Measurements from ENCODE around the gene ZSWIM6. TPM values are rescaled to one million over a fixed set of nuclear protein-coding genes. Genes with fewer than 3 reads are reported as not detected.

The ZSWIM6 gene
- total RNA-seq, 4 donors from 2014 or later, result 13.3 to 19.4 (median 16.0) TPM

DNA sequence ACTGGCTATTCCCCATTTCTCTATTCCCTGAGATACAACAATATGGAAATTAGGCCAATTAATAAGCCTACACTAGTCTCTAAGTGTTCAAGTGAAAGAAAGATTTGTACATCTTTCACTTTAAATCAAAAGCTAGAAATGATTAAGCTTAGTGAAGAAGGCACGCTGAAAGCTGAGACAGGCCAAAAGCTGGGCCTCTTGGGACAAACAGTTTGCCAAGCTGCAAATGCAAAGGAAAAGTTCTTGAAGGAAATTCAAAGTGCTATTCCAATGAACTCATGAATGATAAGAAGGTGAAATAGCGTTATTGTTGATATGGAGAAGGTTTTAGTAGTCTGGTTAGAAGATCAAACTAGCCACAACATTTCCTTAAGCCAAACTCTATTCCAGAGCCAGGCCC, 256.2 kb downstream of the ZSWIM6 start:
- TF ChIP-seq, protein P1, sequence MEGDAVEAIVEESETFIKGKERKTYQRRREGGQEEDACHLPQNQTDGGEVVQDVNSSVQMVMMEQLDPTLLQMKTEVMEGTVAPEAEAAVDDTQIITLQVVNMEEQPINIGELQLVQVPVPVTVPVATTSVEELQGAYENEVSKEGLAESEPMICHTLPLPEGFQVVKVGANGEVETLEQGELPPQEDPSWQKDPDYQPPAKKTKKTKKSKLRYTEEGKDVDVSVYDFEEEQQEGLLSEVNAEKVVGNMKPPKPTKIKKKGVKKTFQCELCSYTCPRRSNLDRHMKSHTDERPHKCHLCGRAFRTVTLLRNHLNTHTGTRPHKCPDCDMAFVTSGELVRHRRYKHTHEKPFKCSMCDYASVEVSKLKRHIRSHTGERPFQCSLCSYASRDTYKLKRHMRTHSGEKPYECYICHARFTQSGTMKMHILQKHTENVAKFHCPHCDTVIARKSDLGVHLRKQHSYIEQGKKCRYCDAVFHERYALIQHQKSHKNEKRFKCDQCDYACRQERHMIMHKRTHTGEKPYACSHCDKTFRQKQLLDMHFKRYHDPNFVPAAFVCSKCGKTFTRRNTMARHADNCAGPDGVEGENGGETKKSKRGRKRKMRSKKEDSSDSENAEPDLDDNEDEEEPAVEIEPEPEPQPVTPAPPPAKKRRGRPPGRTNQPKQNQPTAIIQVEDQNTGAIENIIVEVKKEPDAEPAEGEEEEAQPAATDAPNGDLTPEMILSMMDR (IDR thresholded peaks at IDR 0.05), result no peak
- TF ChIP-seq POLR2A (IDR thresholded peaks at IDR 0.05), result no peak
- no peaks in the 10 kb centered on the region for H3K4me1 ChIP-seq
- H3K36me3 ChIP-seq, result no peaks in the 10 kb centered on the region
- no peak for DNase-seq
- H3K27me3 ChIP-seq, result no peaks in the 10 kb centered on the region
- no peak overlapping the region for H3K4me3 ChIP-seq
- no peaks in the 10 kb centered on the region for H3K9me3 ChIP-seq
- no peak overlapping the region for H3K27ac ChIP-seq

DNA sequence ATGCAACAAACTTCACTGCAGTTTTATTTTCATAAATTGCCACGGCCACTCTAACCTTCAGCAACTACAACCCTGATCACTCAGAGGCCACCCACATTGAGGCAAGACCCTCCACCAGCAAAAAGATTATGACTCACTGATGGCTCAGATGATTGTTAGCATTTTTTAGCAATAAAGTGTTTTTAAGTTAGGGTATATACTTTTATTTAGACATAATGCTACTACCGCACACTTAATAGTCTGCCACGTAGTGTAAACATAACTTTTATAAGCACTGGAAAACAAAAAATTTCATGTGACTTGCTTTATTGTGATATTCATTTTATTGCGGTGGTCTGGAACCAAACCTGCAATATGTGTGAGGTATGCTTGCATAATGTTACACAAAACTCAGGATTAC, 257.9 kb downstream of the ZSWIM6 start:
- H3K4me3 ChIP-seq, result no peak overlapping the region
- H3K36me3 ChIP-seq, result no peaks in the 10 kb centered on the region
- H3K9me3 ChIP-seq, result no peaks in the 10 kb centered on the region
- no peaks in the 10 kb centered on the region for H3K4me1 ChIP-seq
- no peak for DNase-seq
- no peaks in the 10 kb centered on the region for H3K27me3 ChIP-seq
- TF ChIP-seq POLR2A (IDR thresholded peaks at IDR 0.05), result no peak
- TF ChIP-seq, protein P1 (IDR thresholded peaks at IDR 0.05), result no peak
- H3K27ac ChIP-seq, result no peak overlapping the region

DNA sequence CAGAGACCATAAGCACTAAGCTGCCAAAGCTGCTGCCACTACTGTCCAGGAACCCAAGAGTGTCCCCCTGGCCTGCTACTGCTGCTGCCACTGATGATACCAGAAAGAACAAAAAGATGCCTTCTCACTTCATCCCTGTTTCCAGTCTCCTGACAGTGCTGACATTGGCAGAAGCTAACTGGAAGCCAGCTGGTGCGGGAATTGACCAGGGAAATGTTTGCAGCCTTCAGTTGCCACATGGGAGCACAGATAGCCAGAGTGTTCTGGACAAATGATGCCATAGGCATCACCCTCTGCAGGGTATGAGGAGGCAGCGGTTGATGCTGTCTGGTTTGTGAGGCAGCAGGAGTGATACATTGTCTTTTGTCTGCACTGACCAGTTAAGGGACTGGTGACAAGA, 258.4 kb downstream of the ZSWIM6 start:
- Histone ChIP-seq H3K9me3 (no peaks in the 10 kb centered on the region), H3K4me1 (no peaks in the 10 kb centered on the region), H3K27ac (no peak overlapping the region), H3K4me3 (no peak overlapping the region), H3K36me3 (no peaks in the 10 kb centered on the region), H3K27me3 (no peaks in the 10 kb centered on the region)
- no peak for DNase-seq
- TF ChIP-seq POLR2A (IDR thresholded peaks at IDR 0.05), result no peak

DNA sequence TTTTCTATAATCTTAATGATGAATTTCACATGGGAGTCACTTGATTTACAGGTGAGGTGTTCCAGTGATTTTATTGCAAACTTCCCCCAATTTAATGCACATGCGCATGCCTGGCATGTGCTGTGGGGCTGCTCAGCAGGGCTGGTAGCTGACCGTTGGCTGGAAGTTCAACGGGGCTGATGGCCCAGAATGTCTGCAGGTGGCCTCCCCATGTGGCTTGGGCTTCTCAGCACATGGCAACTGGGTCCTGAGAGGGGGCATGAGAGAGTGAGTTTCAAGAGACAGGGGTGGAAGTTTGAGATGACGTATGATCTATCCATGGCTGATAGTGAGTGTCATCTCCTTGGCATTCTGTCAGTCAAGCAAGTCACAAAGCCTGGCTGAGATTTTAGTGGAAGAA, 259.8 kb downstream of the ZSWIM6 start:
- Histone ChIP-seq H3K4me3 (no peak overlapping the region), H3K27ac (no peak overlapping the region), H3K4me1 (no peaks in the 10 kb centered on the region), H3K36me3 (no peaks in the 10 kb centered on the region), H3K9me3 (no peaks in the 10 kb centered on the region), H3K27me3 (no peaks in the 10 kb centered on the region)
- TF ChIP-seq, protein P1 (IDR thresholded peaks at IDR 0.05), result no peak
- TF ChIP-seq POLR2A (IDR thresholded peaks at IDR 0.05), result no peak
- DNase-seq, result no peak

DNA sequence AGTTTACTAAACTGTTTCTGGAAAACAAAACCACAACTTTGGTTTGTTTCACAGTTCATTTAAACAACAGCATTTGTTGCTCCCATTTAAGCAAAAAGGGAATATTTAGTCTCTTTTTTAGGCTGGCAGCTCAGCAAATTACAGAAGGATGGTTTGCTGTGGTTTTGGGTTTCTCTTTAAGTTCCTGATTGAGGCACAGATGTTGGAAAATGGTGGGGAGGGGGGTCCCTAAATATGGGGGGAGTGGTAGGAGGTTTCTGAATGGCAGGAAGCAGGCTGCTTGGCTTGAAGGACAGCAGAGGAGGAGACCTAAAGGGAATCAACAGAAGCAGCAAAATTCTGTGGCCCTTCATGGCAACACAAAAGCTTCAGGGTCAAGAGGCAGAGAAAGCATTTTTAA, 263.4 kb downstream of the ZSWIM6 start:
- no peak for DNase-seq
- no peaks in the 10 kb centered on the region for H3K36me3 ChIP-seq
- no peak for TF ChIP-seq POLR2A (IDR thresholded peaks at IDR 0.05)
- TF ChIP-seq, protein P1 (IDR thresholded peaks at IDR 0.05), result no peak
- H3K9me3 ChIP-seq, result no peaks in the 10 kb centered on the region
- no peak overlapping the region for H3K27ac ChIP-seq
- H3K27me3 ChIP-seq, result no peaks in the 10 kb centered on the region
- H3K4me3 ChIP-seq, result no peak overlapping the region
- peaks cover 0 to 3% (median 0%) of the 10 kb centered on the region in 4 donors for H3K4me1 ChIP-seq

Other genes with a start within 250 kb of the ZSWIM6 start
- gene SMIM15, start 169.8 kb upstream of the ZSWIM6 start, total RNA-seq, result 10 to 100 TPM; 23.9 to 55.1 (median 36.9) TPM

Measured in Peyer's patch (tissue), 4 donors.